Breast epithelium (tissue), 3 donors: ENCODE results near the gene TBC1D1.

ENCODE experiments used
- POLR2AphosphoS5 ChIP-seq, 3 donors: sonication (generic); formaldehyde crosslinking; IDR thresholded peaks; one replicate each; pipeline ENCODE4 v1.6.1; 2017; ENCODE audit warnings: antibody characterized with exemption in 3 of 3
- TF ChIP-seq, protein P1 (sequence below), 3 donors: fragments of 450-650 bp; IDR thresholded peaks; one replicate each; pipeline ENCODE4 v1.5.1; 2016 to 2017; ENCODE audit warnings: antibody characterized with exemption in 3 of 3, mild to moderate bottlenecking in 3 of 3, moderate library complexity in 3 of 3

DNA sequence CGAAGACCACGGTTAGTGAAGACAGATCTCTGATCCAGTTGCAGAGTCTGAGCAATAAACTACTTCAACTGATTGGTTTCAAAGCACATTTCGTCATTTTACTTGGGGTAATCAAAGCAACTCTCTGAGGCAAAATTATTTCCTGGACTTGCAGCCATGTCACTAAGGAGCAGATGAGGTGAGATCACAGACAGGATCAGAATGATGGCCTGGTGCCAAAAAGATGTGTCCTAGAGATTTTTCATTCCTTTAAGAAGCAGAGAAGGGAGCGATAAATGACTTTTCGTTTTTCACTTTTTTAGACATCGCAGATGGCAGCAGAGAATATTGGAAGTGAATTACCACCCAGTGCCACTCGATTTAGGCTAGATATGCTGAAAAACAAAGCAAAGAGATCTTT is 153.2 kb downstream of the TBC1D1 start:
- TF ChIP-seq, protein P1, sequence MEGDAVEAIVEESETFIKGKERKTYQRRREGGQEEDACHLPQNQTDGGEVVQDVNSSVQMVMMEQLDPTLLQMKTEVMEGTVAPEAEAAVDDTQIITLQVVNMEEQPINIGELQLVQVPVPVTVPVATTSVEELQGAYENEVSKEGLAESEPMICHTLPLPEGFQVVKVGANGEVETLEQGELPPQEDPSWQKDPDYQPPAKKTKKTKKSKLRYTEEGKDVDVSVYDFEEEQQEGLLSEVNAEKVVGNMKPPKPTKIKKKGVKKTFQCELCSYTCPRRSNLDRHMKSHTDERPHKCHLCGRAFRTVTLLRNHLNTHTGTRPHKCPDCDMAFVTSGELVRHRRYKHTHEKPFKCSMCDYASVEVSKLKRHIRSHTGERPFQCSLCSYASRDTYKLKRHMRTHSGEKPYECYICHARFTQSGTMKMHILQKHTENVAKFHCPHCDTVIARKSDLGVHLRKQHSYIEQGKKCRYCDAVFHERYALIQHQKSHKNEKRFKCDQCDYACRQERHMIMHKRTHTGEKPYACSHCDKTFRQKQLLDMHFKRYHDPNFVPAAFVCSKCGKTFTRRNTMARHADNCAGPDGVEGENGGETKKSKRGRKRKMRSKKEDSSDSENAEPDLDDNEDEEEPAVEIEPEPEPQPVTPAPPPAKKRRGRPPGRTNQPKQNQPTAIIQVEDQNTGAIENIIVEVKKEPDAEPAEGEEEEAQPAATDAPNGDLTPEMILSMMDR (IDR thresholded peaks at IDR 0.05) = no peak
- no peak for TF ChIP-seq POLR2AphosphoS5 (IDR thresholded peaks at IDR 0.05)
